DMS 273 (cell line): ENCODE results near the gene SCUBE2.

Experiments used
- DNase-seq: peaks from one replicate; lab custom pipeline; 2025; ENCODE audit not compliant: unreplicated experiment; lab: John Stamatoyannopoulos, UW

Gene SCUBE2

GRCh38 chr11:9076046-9076445 lies 15.4 kb downstream of the SCUBE2 start:
- DNase-seq: peak; percentile 27

GRCh38 chr11:9075556-9075955 lies 15.8 kb downstream of the SCUBE2 start:
- peak; percentile 63 for DNase-seq

- no peak for DNase-seq
Measured at GRCh38 chr11:9074338-9075029, 16.9 kb downstream of the SCUBE2 start.

- DNase-seq: no peak
Measured at GRCh38 chr11:9073466-9074225, 17.8 kb downstream of the SCUBE2 start.

- DNase-seq: no peak
Measured at GRCh38 chr11:9072626-9073176, 18.7 kb downstream of the SCUBE2 start.

- no peak for DNase-seq
Measured at GRCh38 chr11:9071692-9072091, 19.7 kb downstream of the SCUBE2 start.

GRCh38 chr11:9070749-9071491 lies 20.5 kb downstream of the SCUBE2 start:
- no peak for DNase-seq

GRCh38 chr11:9069862-9070470 lies 21.4 kb downstream of the SCUBE2 start:
- no peak for DNase-seq

GRCh38 chr11:9069256-9069655 lies 22.1 kb downstream of the SCUBE2 start:
- DNase-seq: no peak

- DNase-seq: peak; percentile 8
Measured at GRCh38 chr11:9066433-9066925, 24.9 kb downstream of the SCUBE2 start.

- DNase-seq: peak; percentile 8
Measured at GRCh38 chr11:9065607-9066432, 25.6 kb downstream of the SCUBE2 start.

- DNase-seq: no peak
Measured at GRCh38 chr11:9061807-9062206, 29.6 kb downstream of the SCUBE2 start.

GRCh38 chr11:9060700-9061111 lies 30.7 kb downstream of the SCUBE2 start:
- peak; percentile 51 for DNase-seq

- no peak for DNase-seq
Measured at GRCh38 chr11:9059406-9059805, 32.0 kb downstream of the SCUBE2 start.

- DNase-seq: no peak
Measured at GRCh38 chr11:9057888-9058287, 33.5 kb downstream of the SCUBE2 start.

GRCh38 chr11:9057007-9057406 lies 34.4 kb downstream of the SCUBE2 start:
- DNase-seq: peak; percentile 4

GRCh38 chr11:9056467-9056866 lies 34.9 kb downstream of the SCUBE2 start:
- DNase-seq: no peak

- DNase-seq: no peak
Measured at GRCh38 chr11:9053316-9054035, 37.9 kb downstream of the SCUBE2 start.

- DNase-seq: no peak
Measured at GRCh38 chr11:9052316-9052715, 39.1 kb downstream of the SCUBE2 start.
